Measurements from ENCODE around the gene MEST.

GRCh38 chr7:130444751-130445407 is 47.0 kb upstream of the MEST start:
- TF ChIP-seq POLR2A (IDR thresholded peaks at IDR 0.05; ENCODE audit: low read length) = no peak
- no peak for TF ChIP-seq GATA1 (IDR thresholded peaks at IDR 0.05; ENCODE audit: low read depth, low read length)

All from erythroblast (primary cell).